K562 (cell line): ENCODE measurements around the gene CAPRIN1. TPM values are rescaled to one million over a fixed set of nuclear protein-coding genes. Genes with fewer than 3 reads are reported as not detected.

Source experiments
- ATAC-seq: fragments of 200-7000 bp; cut with Tn5 transposase; 3 replicates; pipeline ENCODE4 v1.9.1; 2020; ENCODE audit warnings: moderate library complexity
- BruUV-seq: library from RNA; stranded (reverse); fragments of 400-500 nt; replicated peaks from 2 replicates; lab custom pipeline; 2021; lab: Mats Ljungman, UMichigan
- CTCF ChIA-PET: fragments of 300-600 bp; formaldehyde crosslinking; extraction: SDS; loops from one replicate; lab custom pipeline; 2021; ENCODE audit warnings: low intra/inter-chr PET ratio; lab: Yijun Ruan, JAX
- POLR2A ChIA-PET: fragments of 300-600, 350-650 bp; sonication (Branson Sonifier 250); formaldehyde crosslinking; extraction: SDS; loops from one replicate; lab custom pipeline; 2021; ENCODE audit warnings: antibody characterized with exemption, inconsistent platforms; lab: Yijun Ruan, JAX
- DNase-seq, 4 experiments: peaks; one replicate each; pipeline versions ENCODE4 v3.0.0 to v3.0.0-alpha.2; 2011 to 2018; ENCODE audit warnings: low spot score in 3 of 4, mixed read lengths in 3 of 4; ENCODE audit errors: extremely low read depth in 1 of 4
- FAIRE-seq: peaks from 2 replicates; lab custom pipeline; 2011; peaks lifted over from hg19 to GRCh38; lab: Jason Lieb, UNC
- H2AFZ ChIP-seq: 2 replicates; pipeline ENCODE4 v1.6.0; 2011; ENCODE audit warnings: low read depth, low read length, control low read depth, inconsistent platforms
- H3K27ac ChIP-seq: fragments of 200-600 bp; 3 replicates; pipeline ENCODE4 v1.8.0; 2011; ENCODE audit warnings: low read depth, mild to moderate bottlenecking, control low read depth, inconsistent platforms, low read length, moderate library complexity, mixed read lengths; ENCODE audit errors: extremely low read depth
- H3K27me3 ChIP-seq, 2 experiments: fragments of 300-600 bp in 1 of 2; 2 replicates in 1 of 2; 3 replicates in 1 of 2; pipeline versions ENCODE4 v1.6.0 to v1.8.0; 2011; ENCODE audit warnings: inconsistent platforms in 2 of 2, low read length in 2 of 2, mild to moderate bottlenecking in 1 of 2, mixed read lengths in 1 of 2, moderate library complexity in 1 of 2; ENCODE audit not compliant: control insufficient read depth in 2 of 2, insufficient read depth in 2 of 2
- H3K36me3 ChIP-seq: fragments of 300-600 bp; 3 replicates; pipeline ENCODE4 v1.8.0; 2011; ENCODE audit warnings: mild to moderate bottlenecking, low read length, inconsistent platforms; ENCODE audit not compliant: control insufficient read depth, insufficient read depth
- H3K4me1 ChIP-seq, 2 experiments: fragments of 200-600 bp in 1 of 2; replicated peaks in 1 of 2; 2 replicates in 1 of 2; 3 replicates in 1 of 2; pipeline versions ENCODE4 v1.5.1 to v1.8.0; 2011; ENCODE audit warnings: inconsistent platforms in 2 of 2, low read length in 2 of 2, mild to moderate bottlenecking in 1 of 2, mixed read lengths in 1 of 2, moderate library complexity in 1 of 2; ENCODE audit not compliant: control insufficient read depth in 2 of 2, insufficient read depth in 2 of 2
- H3K4me2 ChIP-seq: 2 replicates; pipeline ENCODE4 v1.6.1; 2011; ENCODE audit warnings: low read length, control low read depth, inconsistent platforms, mixed read lengths; ENCODE audit not compliant: insufficient read depth
- H3K4me3 ChIP-seq: fragments of 200-600 bp; sonication (generic), shearing (Covaris generic); 2 replicates; pipeline ENCODE4 v1.5.1; 2016; ENCODE audit warnings: control low read depth, inconsistent platforms
- H3K79me2 ChIP-seq: fragments of 200-600 bp; 3 replicates; pipeline ENCODE4 v1.8.0; 2011; ENCODE audit warnings: low read length, inconsistent platforms; ENCODE audit not compliant: control insufficient read depth, insufficient read depth
- H3K9ac ChIP-seq, 2 experiments: 2 replicates each; pipeline versions ENCODE4 v1.6.0 to v1.6.1; 2011; ENCODE audit warnings: low read depth in 2 of 2, low read length in 2 of 2, control low read depth in 1 of 2, inconsistent platforms in 1 of 2, mild to moderate bottlenecking in 1 of 2, mixed read lengths in 1 of 2; ENCODE audit not compliant: insufficient read depth in 1 of 2
- H3K9me1 ChIP-seq: one replicate; pipeline ENCODE4 v1.6.0; 2011; ENCODE audit warnings: inconsistent platforms, mild to moderate bottlenecking, low read length, moderate library complexity; ENCODE audit not compliant: control insufficient read depth, insufficient read depth
- H3K9me3 ChIP-seq: replicated peaks from 2 replicates; pipeline ENCODE4 v1.5.1; 2011; ENCODE audit warnings: low read depth, low read length, inconsistent platforms; ENCODE audit not compliant: control insufficient read depth, insufficient read depth
- H4K20me1 ChIP-seq: replicated peaks from 2 replicates; pipeline ENCODE4 v1.6.1; 2011; ENCODE audit warnings: low read length, inconsistent platforms, mixed read lengths; ENCODE audit not compliant: control insufficient read depth, insufficient read depth
- DDX20 ChIP-seq: fragments of 450-650 bp; IDR thresholded peaks from 2 replicates; pipeline ENCODE4 v1.6.1; 2016; ENCODE audit warnings: missing genetic modification characterization, low read depth, mild to moderate bottlenecking, missing compliant biosample characterization, moderate library complexity
- JUND ChIP-seq, 2 experiments: IDR thresholded peaks; 2 replicates in 1 of 2; 3 replicates in 1 of 2; pipeline ENCODE4 v1.6.1; 2011; ENCODE audit warnings: borderline replicate concordance in 2 of 2, low read depth in 2 of 2, low read length in 2 of 2, improper control_type of control experiment in 1 of 2, missing biosample characterization in 1 of 2, missing genetic modification characterization in 1 of 2, missing genetic modification reagents in 1 of 2
- MLX ChIP-seq, 2 experiments: fragments of 450-650 bp in 1 of 2; sonication (generic) in 1 of 2; formaldehyde crosslinking; conservative IDR thresholded peaks; 2 replicates each; pipeline versions ENCODE4 v1.4.0 to v1.8.1; 2020 to 2022; ENCODE audit warnings: mild to moderate bottlenecking in 1 of 2, missing genetic modification reagents in 1 of 2
- SETDB1 ChIP-seq: IDR thresholded peaks from one replicate; pipeline ENCODE4 v1.6.1; 2012; ENCODE audit warnings: low read length, control low read depth, inconsistent platforms
- TCF7 ChIP-seq: sonication (generic); IDR thresholded peaks from 2 replicates; pipeline ENCODE4 v1.6.1; 2016; ENCODE audit warnings: antibody characterized with exemption, borderline replicate concordance
- ZBTB12 ChIP-seq: fragments of 250-450 bp; sonication (Bioruptor Pico); IDR thresholded peaks from 2 replicates; pipeline ENCODE4 v1.4.0; 2020
- ZNF436 ChIP-seq: fragments of 250-450, 450-650 bp; sonication (Bioruptor Pico); formaldehyde crosslinking; IDR thresholded peaks from 2 replicates; pipeline ENCODE4 v1.7.0; 2020; ENCODE audit warnings: mild to moderate bottlenecking
- ZNF551 ChIP-seq: fragments of 250-450 bp; sonication (Bioruptor Pico); IDR thresholded peaks from 2 replicates; pipeline ENCODE4 v1.5.0; 2021; ENCODE audit warnings: mild to moderate bottlenecking, moderate library complexity
- ZNF707 ChIP-seq: fragments of 250-450 bp; sonication (Bioruptor Pico); conservative IDR thresholded peaks from 2 replicates; pipeline ENCODE4 v1.8.0; 2022; ENCODE audit warnings: inconsistent platforms, mild to moderate bottlenecking, moderate library complexity
- WGBS: fragments of 100-300 bp; shearing (Covaris generic); methylation state at CpG from one replicate; pipeline ENCODE4 v1.1.6; 2016; ENCODE audit warnings: low coverage, mixed read lengths; ENCODE audit not compliant: insufficient coverage; ENCODE audit errors: missing lambda C conversion rate; 5-methylcytosine and 5-hydroxymethylcytosine counted together
- in situ Hi-C: fragments of 300-500 bp; cut with MboI; formaldehyde crosslinking; loops from 4 replicates; pipeline ENCODE4 v1.15.0; 2018; ENCODE audit warnings: inconsistent platforms, mixed read lengths
- intact Hi-C: fragments of 100-400 bp; cut with micrococcal nuclease; formaldehyde crosslinking; loops from 2 replicates; pipeline ENCODE4 v1.14.2; 2022
- polyA plus RNA-seq, 8 experiments: library from polyadenylated mRNA; depleted of rRNA in 4 of 8; stranded (reverse) in 5 of 8; unstranded in 3 of 8; fragments of >200 nt; fragmentation: Nextera tagmentation in 2 of 8; fragmentation: Illumina TruSeq in 1 of 8; extraction: Ambion mirVana in 2 of 8; extraction: Trizol in 1 of 8; gene quantifications; 2 replicates each; pipeline versions ENCODE4 v1.2.1 to v1.2.3, GENCODE V29; 2011 to 2014; ENCODE audit warnings: inconsistent platforms in 1 of 8, missing spikeins in 1 of 8
- total RNA-seq, 7 experiments: library from RNA; depleted of rRNA in 6 of 7; stranded (reverse); fragments of >200 nt in 6 of 7; fragmentation: Illumina TruSeq in 2 of 7; extraction: Trizol in 2 of 7; gene quantifications; 2 replicates each; pipeline versions ENCODE4 v1.2.1 to v1.2.3, GENCODE V29; 2011 to 2021; ENCODE audit warnings: low replicate concordance in 1 of 7

The CAPRIN1 gene
- total and polyA plus RNA-seq, 9 of the 15 experiments (the other 6 are each of a cell fraction or from before 2014, with no cell fraction given): 49.6 to 271 (median 244) TPM

- no peaks in the 10 kb centered on the region for H3K36me3 ChIP-seq
- no peak overlapping the region for H3K4me3 ChIP-seq
- no peaks in the 10 kb centered on the region; a peak in 1 of 5 replicates for H3K4me1 ChIP-seq
- BruUV-seq: no TSS peak
- no peak overlapping the region for H3K27ac ChIP-seq
- in situ Hi-C loops (no loop called here), intact Hi-C loops (no loop called here)
- no peaks in the 10 kb centered on the region for H3K9me3 ChIP-seq
- TF ChIP-seq JUND (IDR thresholded peaks at IDR 0.05; ENCODE audit: borderline replicate concordance, low read depth, low read length): no peak
- TF ChIP-seq JUND (tag; IDR thresholded peaks at IDR 0.05; ENCODE audit: borderline replicate concordance, low read depth, low read length): no peak
- TF ChIP-seq MLX (CRISPR knock-in tag; conservative IDR thresholded peaks at IDR 0.05): no peak
- no peak for TF ChIP-seq DDX20 (tag)
- no peak for TF ChIP-seq ZBTB12 (CRISPR knock-in tag)
- TF ChIP-seq ZNF707: peak; percentile 52; the same call in 1 of the 2 replicates
- TF ChIP-seq SETDB1: no peak
- no peak for TF ChIP-seq TCF7
- no peak for TF ChIP-seq ZNF436
- no peak for TF ChIP-seq ZNF551 (CRISPR knock-in tag)
- no peak overlapping the region for H3K9ac ChIP-seq
- H3K4me2 ChIP-seq: no peak overlapping the region
- POLR2A ChIA-PET: interaction anchor here (1.1 kb wide), 1 partner anchor 11 kb away, joined by 3 read pairs; no protein-coding TSS in a partner anchor
- 54% methylated on average over 1 of the region's 1 CpG for WGBS
- H2AFZ ChIP-seq: no peak overlapping the region
- FAIRE-seq (no peak), ATAC-seq (no peak), DNase-seq (no peak)
- no peaks in the 10 kb centered on the region for H3K27me3 ChIP-seq
- no peaks in the 10 kb centered on the region for H3K9me1 ChIP-seq
- H3K79me2 ChIP-seq: no peaks in the 10 kb centered on the region
- no peaks in the 10 kb centered on the region for H4K20me1 ChIP-seq
- CTCF ChIA-PET: no interaction called here
Measured at GRCh38 chr11:34012734-34013133, 38.8 kb upstream of the CAPRIN1 start.
